ENCODE results near the gene CTNNBL1.
"Not testable (repeated sequence)": the region's sequence is repeated elsewhere in the genome, so short reads cannot be mapped to it uniquely, and the experiment has no call there.

The CTNNBL1 gene

DNA sequence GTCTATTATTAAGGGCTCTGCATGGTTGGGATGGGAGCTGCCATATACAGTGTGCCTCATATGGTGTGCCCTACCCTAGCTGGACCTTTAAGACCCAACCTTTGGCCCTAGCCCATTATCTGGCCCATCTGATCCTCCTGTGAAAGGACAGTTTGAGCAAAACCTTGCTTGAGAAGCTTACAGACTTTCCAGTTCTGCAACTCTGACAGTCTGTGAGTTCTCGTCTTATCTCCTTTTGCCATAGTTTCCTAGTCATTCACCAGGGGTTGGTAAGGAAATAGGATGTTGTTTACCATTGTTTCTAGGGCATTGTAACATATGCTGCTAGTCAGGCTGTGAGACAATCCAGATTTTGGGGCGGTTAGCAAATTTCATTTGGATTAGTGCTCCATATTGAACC lies 17.2 kb downstream of the CTNNBL1 start:
- DNase-seq (ENCODE audit: low read depth), result no peak

DNA sequence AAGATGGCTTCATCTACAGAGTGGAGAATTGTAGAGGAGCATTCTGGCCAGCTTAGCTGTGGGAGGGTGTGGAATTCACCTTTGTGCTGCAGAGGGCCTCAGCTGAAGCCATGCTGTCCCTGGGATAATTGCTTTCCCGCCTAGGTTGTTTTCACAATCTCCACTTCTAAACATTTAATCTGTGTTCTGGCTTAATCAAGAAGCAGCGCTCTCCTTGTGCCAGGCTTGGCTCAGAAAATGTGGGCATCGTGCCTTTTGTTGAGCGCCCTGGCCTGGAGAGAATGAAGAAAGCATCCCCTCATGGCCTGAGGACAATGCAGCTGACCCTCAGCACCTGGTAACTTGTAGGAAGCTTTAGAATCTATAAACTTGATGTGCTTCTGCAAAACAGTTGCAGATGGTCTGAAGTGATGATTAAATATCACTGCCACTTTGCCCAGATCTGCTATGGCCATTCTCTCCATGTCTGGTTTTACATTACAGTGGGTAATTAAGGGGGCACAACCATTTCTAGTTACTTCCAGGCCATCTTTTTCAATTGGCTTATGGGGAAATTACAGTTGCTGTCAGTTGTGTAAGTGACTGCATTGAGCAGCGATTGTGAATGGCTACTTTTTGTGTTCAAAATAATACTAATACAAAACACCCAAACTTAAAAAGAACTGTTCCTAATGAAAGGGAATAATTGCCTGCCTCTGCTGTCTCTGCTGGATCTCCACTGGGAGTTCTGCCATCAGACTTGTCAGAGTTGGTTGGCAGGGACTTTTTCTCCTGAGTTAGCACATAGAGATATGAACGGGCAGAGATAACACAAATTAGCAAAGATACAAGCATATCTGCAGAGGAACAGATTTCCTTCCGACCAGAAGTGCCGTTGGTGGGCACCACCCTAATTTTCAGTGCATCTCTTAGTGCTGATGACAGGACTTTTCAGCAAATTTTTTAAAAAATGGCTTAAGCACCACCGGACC lies 18.4 kb downstream of the CTNNBL1 start:
- no peak for DNase-seq (ENCODE audit: low read depth)

DNA sequence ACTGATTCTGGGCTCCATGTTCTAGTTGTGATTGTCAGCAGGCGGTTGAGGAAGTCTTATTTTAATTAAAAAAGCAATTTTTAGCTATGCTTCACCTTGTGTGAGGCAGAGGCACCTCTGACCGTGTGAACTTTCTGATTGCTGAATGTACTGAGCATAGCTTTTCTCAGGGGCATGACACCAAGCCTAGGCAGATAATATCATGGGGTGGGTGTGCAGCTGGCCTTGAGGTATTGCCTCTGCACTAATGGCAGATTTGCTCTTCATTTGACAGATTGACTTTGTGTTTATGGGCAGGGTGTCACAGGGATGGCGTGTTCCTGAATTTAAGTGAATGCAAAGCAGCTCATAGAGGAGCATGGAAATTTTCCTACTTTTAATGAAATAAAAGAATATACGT lies 19.6 kb downstream of the CTNNBL1 start:
- DNase-seq (ENCODE audit: low read depth), result no peak

DNA sequence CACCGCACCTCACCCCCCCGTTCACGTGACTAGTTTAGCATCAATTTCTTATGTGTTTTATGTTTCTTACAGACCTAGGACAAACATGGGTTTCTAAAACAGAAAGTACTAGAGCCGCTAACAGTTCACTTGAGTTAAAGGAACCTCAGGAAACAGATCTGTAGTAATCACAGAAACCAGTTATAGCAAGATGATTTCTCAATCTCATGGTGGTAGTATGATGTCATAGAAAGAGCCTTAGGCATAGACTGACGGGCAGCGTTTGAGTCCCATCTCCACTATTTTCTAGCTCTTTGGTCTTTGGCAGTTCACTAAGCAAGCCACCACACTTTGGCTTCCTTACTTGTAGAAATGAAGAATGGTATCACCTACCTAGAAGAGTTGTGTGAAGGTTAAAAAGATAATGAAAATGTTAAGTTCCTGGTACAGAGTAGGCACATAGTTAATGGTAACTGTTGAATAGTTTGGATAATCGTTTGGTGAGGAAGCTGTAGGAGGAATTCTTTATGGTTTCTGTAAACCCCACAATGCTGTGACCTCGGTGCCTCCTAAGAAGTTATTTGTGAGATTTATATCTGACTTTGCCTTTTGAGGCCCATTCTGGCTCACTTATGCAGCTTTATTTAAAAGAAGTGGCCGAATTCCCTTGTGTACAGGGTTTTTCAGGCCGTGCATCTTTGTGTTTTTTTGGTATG lies 21.3 kb downstream of the CTNNBL1 start:
- DNase-seq (ENCODE audit: low read depth), result no peak

DNA sequence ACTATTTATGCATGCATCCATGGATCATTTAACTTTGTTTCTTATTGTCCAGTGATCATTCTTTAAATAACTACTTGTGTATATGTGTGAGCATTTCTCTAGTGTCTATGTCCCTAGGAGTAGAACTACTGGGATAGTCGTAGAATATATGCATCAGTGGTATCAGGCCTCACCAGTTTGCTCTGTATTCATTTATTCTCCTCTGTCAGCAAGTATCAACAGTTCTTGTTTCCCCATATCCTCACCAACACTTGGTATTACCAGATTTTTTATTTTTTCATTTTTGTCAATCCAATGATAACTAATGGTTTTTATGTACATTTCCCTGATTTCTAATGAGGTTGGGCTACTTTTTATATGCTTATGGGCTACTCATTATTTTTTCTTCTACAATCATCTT lies 27.9 kb downstream of the CTNNBL1 start:
- DNase-seq (ENCODE audit: low read depth), result no peak

DNA sequence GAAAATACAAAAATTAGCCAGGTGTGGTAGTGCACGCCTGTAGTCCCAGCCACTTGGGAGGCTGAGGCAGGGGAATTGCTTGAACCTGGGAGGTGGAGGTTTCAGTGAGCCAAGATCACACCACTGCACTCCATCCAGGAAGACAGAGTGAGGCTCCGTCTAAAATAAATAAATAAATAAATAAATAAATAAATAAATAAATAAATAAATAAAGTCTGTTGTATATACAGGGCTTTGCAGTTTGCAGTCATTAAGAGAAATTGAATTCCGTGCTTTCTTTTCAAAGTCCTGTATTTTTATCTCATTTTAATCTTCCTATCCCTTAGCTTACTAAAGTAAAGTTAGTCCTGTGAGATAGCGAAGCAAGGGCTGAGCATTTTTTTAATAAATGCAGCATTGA lies 28.5 kb downstream of the CTNNBL1 start:
- DNase-seq (ENCODE audit: low read depth), result not testable (repeated sequence)

DNA sequence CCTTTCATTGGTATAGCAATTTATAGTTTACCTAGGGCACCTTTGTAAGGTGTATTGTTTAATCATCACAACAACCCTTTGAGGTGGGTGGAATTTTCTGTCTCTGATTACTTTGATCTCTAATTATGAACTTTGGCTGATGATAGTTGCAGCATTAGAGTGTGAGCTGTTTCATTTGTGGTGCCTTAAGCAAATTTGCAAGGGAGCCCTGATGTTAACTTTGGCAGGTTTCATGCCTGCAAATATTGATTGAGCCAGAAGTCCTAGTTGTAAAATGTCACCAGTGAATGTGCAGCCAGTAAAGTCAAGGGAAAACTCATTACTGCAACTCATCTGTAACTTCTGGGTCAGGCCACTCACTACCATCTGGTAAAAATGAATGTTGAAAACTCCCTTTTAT lies 29.8 kb downstream of the CTNNBL1 start:
- no peak for DNase-seq (ENCODE audit: low read depth)

DNA sequence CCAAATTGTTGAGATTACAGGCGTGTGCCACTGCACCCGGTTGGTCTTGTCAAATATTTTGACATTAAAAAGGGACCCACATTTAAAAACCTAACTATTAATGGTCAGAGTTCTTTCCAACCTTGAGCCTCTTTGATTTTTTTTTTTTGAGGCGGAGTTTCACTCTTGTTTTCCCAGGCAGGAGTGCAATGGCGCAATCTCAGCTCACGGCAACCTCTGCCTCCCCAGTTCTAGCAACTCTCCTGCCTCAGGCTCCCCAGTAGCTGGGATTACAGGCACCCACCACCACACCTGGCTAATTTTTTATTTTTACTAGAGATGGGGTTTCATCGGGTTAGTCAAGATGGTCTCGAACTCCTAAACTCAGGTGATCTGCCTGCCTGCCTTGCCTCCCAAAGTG lies 31.3 kb downstream of the CTNNBL1 start:
- no peak for DNase-seq (ENCODE audit: low read depth)

DNA sequence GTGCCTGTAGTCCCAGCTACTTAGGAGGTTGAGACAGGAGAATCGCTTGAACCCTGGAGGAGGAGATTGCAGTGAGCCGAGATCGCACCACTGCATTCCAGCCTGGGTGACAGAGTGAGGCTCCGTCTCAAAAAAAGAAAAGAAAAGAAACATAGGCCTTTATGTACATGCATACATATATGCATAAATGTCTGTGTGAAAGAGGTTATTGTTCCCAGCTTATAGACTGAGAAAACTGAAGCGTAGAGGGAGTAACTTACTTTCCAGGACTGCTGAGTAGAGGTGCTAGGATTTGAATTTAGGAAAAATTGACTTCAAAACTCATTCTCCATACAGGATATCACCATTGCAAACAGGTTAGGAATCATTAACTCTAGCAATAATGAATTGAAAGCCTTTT lies 32.0 kb downstream of the CTNNBL1 start:
- no peak for DNase-seq (ENCODE audit: low read depth)

DNA sequence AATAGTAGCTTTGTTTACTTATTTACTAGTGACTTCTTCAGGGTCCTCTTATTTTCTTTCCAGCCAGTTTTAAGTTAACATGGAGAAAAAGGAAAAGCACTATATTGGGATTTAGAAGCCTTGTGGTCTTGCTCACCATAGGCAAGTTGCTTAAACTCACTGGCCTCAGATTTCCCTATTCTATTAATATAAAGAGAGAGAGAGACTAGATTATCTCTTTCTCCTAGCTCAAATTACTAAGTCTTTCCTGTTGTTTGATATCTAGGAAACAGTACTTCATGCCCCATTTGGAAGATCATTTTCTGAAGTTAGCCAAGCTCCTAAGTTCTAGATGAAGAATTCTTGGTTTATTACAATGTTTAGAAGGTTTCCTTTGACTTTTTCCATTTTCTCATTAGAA lies 32.5 kb downstream of the CTNNBL1 start:
- DNase-seq (ENCODE audit: low read depth), result no peak

DNA sequence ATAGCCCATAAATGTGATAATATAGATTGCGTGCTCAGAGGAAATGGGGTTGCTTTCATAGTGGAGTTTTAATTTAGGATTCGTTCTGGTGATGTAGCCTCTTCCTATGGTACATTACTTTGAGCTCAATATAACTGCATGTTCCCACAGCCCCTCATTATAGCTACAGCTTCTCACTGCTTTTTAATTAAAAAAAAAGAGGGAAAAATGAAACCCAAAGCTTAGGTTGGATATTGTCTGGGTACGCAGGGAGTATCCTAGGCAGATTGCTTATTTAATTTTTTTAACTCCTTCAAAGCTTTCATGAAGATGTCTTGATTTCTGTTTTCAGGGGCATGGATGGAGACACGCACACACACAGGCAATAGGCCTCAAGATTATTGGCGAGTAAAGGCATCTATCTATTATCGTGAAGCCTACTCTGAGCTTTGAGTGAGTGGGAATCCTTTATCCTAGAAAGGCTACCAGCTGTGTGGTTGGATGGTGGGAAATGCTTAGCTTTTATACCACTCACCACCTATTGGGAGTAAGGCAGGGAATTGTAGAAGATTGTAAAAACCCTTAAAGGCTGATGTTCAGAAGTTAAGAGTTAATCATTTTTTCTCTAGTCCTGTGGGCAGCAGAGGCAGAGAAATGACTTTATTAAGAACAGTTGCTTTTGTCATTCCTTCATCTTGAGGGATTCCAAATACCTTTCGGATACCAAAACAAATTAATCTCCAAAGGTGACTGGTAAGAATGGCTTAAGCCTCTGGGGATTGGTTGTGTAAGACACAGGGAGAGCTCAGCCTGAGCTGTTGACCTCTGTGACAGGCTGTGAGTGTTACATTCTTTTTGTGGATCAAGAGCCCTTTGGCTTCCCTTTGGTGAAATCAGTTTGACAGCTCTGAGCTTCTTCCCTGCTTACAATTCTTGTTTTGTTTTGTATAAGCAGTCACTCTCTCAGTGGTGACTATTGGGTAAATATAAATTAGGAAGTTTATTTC lies 33.4 kb downstream of the CTNNBL1 start:
- DNase-seq (ENCODE audit: low read depth), result no peak

DNA sequence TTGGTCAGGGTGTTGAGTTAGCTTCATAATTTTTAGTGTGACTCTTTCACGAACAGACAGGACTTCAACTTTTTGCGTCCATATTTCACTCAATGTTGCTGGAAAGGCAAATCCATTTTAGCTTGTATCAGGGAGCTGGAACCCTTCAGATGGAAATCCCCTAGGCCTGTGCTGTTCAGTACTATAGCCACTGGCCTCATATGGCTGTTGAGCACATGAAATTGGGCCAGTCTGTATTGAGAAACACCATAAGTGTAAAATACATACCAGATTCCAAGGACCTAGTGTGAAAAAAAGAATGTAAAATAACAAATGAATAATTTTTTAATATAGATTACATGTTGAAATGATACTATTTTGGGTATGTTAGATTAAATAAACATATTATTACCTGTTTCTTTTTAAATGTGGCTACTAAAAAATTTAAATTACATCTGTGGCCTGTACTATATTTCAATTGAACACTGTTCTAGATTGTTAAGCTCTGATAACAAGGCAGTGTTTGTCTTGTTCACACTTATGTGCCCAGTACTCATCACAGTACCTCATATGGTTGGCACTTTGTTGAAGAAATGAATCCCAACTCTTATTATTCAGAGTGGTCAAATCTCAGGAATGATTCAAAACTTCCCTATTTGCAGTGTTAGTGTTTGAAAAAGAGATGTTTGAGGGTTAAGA lies 34.3 kb downstream of the CTNNBL1 start:
- DNase-seq (ENCODE audit: low read depth), result no peak

DNA sequence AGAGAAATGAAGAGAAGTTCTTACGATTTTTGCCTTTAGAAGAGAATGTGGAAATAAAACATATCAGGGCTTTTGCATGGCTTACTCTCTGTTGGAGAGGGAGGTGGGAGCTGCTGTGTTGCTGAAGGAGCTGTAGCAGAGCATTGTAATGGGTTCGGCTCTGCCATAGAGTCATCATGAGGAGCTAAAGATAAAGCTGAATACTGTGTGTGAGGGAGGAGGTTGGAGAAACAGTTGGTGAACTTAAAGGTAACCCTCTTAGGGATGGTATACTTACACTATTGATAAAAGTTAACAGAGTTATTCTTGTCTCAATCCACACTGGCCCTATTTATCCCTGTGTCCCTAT lies 34.8 kb downstream of the CTNNBL1 start:
- no peak for DNase-seq (ENCODE audit: low read depth)

DNA sequence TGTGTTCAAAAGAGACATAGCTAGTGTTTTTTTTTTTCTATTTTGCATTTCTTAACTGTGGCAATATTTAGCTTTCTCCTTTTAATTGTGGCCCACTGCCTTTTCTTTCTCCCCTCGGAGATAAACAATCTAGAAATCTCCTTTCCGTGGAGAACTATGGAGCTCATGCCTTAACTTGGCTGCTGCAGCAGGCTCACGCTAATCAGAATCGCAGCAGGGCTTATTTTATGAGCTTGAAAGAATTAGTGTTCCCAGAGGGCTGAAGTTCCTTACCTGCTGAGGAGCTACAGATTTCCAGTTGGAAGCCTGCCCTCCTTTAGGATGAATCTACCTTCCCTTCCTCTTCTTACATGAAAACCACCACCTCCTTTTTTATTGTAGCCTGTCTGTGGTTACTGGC lies 35.6 kb downstream of the CTNNBL1 start:
- DNase-seq (ENCODE audit: low read depth), result no peak

DNA sequence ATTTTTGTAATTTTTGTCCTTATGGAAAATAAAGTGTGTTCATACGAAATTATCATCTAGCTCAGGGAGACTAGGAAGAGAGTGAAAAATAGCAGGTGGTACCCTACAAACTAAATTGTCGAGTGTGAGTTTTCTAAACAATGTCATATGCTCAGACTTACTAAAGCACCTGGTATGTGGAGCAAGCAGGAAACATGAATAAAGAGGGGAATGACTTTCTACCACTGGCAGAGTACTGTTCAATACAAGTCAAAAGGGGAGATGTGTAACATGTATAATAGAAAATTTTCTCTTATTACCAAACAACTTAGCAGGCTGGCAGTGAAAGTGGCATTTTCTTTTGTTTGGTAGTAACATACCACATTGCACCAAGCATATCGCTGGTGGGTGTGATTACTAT lies 36.1 kb downstream of the CTNNBL1 start:
- no peak for DNase-seq (ENCODE audit: low read depth)

DNA sequence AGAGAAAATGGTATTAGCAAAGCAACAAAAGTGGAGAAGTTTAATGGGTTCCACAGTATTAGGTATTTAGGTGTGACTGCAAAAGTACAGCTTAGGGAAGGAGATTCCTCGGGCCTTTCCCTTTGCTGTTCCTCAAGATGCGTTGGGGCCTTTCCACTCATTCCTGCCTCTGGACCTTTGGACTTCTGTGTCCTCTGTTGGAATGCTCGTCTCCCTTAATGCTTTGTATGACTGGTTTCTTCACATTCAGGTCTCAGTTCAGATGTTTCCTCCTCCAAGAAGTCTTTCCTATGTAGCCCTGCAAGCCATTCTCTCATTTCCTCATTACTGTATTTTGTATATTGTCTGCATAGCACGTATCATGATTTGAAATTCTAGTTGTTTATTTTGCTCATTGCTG lies 39.6 kb downstream of the CTNNBL1 start:
- DNase-seq (ENCODE audit: low read depth), result no peak

DNA sequence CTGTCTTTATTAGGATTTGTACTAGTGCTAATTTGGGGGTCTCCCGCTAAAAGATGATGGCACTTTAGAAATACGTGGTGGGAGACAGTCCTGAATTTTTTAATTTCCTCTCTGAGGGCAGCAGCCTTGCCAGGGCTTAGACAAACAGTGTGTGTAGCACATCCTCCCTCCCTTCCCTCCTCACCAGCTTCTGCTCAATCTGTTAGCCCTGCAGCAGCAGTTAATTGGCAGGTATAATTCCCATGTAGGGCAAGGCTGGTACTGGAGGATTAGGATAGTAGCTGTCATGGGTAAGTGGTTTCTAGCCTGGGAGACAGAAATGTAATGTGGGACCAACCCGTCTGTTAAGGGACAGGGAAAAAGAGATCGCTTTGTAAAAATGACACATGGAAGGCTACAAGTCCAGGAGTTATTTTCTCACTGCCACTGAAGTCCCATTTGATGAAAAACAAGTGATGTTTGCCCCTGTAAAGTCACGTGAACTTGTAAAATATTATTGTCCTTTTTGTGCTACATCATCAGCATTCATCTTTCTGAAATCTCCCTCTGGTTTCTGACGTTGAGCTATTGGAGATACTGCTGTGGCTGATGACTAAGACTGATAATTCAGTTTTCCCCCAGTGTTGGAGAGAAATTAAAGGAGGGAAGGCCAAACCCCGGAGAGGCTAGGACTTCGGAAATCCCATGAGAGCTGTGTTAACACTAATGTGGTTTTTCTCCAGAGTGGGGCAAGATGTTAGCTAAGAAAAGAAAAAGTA lies 40.6 kb downstream of the CTNNBL1 start:
- DNase-seq (ENCODE audit: low read depth), result no peak

DNA sequence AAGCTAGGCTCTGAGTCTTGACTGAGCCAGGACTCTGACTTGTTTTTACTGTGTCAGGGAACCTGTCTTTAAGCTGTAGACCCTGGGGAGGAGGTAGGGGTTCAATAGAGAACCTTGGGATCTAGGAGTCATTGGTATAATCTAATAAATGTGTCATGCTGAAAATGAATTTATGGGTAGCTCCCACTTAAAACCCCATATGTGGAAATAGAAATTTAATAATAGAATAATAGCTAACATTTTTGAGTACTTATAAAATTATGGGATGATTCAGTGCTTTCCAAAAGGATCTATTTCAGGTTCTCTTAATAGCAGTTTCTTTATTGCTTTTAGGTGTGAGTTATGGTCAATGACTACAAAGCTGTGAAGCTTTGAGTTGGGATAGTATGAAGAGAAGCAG lies 41.7 kb downstream of the CTNNBL1 start:
- DNase-seq (ENCODE audit: low read depth), result no peak

DNA sequence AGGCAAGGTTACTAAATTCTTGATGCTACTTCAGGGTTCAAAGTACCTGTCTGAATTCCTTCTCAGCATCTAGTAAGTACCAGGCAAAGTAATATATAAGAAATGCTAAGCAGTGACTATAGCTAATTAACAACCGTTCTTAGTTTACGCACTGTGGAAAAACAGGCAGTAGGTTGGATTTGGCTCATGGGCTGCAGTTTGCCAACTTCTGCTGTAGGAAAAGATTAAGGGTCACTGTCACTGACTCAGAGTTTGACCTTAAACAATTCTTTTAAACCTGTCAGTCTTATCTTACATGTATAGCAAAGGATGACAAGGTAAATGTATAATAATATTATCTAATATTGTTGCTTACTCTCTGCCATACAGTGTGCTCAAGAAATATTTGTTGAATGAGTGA lies 42.3 kb downstream of the CTNNBL1 start:
- DNase-seq (ENCODE audit: low read depth), result no peak

DNA sequence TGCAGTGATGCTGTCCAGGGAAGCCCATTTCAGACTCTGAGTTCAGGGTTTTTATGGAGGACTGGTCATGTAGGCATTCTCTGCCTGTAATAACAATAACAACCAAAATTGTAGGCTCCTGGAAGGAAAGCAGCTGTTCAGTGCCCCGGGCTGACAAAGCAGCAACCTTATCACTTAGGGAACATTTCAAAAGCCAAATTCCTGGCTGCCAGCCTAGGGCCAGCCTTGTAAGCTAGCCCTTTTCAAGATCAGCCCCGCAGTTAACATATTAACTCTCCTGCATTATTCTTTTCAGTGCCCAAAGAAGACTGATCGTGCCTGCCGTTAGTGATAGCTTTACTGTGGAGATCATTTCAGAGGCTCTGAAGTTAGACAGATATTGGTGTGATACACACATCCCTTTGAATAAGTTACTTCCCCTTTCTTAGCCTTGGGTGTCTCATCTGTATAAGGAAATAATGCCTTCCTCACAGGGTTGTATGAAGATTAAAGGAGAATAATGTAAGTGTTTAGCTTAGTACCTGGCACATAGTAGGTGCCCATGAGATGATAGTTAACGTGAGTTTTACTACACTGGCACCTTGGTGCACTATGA lies 44.1 kb downstream of the CTNNBL1 start:
- DNase-seq (ENCODE audit: low read depth), result no peak

DNA sequence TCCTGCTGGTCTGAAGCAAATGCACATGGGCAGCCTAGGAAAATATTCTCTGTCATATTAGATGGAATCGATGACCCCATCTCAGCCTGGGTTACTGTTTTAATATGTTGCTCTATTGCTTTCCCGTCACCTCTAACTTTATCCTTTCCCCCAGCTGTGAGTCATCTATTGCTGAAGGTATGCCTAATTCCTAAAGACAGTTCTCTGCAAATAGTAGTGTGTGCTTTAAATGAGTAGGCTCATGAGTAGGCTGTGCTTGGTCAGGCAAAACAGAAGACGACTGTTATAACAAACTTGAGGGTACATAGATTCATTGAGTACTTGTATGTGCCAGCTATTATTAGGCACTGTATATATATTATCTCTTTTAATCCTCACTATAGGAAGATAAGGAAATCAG lies 47.2 kb downstream of the CTNNBL1 start:
- DNase-seq (ENCODE audit: low read depth), result no peak

Data from stimulated activated CD8-positive, alpha-beta memory T cell treated with anti-CD3 and anti-CD28 coated beads, Interleukin-15, amount 100 ng/mL, for 24 hours (primary cell).